OCI-LY7 (cell line): ENCODE results near the gene BGLAP.

Source experiments
- EZH2phosphoT487 ChIP-seq: fragments of 200-600 bp; sonication (generic); IDR thresholded peaks from 2 replicates; pipeline ENCODE4 v1.6.1; 2018; ENCODE audit warnings: low read depth, borderline replicate concordance, mild to moderate bottlenecking, mixed run types, antibody characterized with exemption, low read length, moderate library complexity, mixed read lengths
- TF ChIP-seq, protein P1 (sequence below): fragments of 200-600 bp; sonication (generic); conservative IDR thresholded peaks from 2 replicates; pipeline ENCODE4 v1.5.1; 2014; ENCODE audit warnings: mild to moderate bottlenecking, antibody characterized with exemption, low read length, moderate library complexity, mixed read lengths

DNA sequence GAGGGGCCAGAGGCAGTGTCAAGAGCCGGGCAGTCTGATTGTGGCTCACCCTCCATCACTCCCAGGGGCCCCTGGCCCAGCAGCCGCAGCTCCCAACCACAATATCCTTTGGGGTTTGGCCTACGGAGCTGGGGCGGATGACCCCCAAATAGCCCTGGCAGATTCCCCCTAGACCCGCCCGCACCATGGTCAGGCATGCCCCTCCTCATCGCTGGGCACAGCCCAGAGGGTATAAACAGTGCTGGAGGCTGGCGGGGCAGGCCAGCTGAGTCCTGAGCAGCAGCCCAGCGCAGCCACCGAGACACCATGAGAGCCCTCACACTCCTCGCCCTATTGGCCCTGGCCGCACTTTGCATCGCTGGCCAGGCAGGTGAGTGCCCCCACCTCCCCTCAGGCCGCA lies at the start of gene BGLAP:
- TF ChIP-seq, protein P1, sequence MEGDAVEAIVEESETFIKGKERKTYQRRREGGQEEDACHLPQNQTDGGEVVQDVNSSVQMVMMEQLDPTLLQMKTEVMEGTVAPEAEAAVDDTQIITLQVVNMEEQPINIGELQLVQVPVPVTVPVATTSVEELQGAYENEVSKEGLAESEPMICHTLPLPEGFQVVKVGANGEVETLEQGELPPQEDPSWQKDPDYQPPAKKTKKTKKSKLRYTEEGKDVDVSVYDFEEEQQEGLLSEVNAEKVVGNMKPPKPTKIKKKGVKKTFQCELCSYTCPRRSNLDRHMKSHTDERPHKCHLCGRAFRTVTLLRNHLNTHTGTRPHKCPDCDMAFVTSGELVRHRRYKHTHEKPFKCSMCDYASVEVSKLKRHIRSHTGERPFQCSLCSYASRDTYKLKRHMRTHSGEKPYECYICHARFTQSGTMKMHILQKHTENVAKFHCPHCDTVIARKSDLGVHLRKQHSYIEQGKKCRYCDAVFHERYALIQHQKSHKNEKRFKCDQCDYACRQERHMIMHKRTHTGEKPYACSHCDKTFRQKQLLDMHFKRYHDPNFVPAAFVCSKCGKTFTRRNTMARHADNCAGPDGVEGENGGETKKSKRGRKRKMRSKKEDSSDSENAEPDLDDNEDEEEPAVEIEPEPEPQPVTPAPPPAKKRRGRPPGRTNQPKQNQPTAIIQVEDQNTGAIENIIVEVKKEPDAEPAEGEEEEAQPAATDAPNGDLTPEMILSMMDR: no peak
- TF ChIP-seq EZH2phosphoT487: no peak
